GM18519 (cell line): ENCODE measurements around the gene POTEB2.
"Not testable (repeated sequence)": the region's sequence is repeated elsewhere in the genome, so short reads cannot be mapped to it uniquely, and the experiment has no call there.

Source experiments
- ATAC-seq: cut with Tn5 transposase; IDR thresholded peaks from one replicate; pipeline ENCODE4 v1.9.1; 2021; ENCODE audit warnings: mild to moderate bottlenecking, moderate library complexity; ENCODE audit not compliant: unreplicated experiment, low FRiP score

The POTEB2 gene

DNA sequence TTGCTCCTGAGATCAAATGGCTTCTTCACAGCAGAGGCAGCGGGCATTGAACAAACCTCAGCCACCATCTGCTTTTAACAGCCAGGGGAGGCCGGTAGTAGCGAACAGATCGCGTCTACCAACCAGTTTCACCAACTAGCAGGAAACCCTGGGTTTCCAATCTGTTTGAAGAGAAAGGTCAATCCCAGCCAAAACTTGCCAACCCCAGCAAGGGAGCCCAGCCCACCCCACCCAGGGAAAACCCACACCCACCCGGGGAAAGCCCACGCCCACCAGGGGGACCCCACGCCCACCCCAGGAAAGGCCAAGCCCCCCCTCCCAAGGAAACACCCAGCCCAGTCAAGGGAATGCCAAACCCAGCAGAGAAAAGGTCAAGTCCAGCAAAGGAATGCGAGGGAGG, at the start of gene POTEB2:
Gene POTEB2 (minus strand): TSS at position 101 of the 400 bp plus-strand sequence. CDS start 33 bp downstream, at position 68.
- ATAC-seq, result not testable (repeated sequence)

DNA sequence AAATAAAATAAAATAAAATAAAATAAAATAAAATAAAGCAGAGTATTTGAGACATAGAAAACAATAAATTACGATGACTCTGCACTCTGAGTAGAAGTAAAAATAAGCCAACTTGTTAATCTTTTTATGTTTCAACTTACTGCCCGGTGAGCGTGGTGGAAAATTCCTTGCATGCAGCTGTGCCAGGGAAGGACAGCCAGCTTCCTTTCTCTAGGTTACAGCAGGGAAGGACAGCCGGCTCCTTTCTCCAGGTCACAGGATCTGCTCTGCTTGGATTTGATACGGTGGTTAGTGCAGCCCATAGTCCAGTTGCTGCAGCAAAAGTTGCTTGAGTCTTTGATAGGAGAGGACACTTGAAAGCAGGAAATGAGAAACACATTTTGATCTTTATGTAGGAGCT, 13.8 kb upstream of the POTEB2 start:
- ATAC-seq, result not testable (repeated sequence)

DNA sequence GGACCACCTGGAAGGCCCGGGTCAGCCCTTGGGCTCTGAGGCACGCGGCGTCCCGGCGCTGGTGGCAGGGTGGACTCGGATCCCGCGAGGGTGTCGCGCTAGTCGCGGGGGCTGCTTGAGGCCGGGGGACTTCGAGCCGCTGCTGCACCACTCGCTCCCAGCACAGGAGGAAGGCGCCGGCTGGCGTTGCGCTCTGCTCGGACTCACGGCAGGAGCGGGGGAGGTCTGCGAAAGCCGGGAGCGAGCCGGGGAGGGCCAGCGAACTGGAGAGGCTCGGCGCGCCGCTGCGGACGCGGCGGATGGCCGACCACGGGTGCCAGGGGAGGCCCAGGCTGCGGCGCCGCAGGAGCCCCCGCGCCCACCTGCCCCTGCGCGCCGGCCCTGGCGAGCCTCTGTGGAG, 12.3 kb upstream of the POTEB2 start:
- not testable (repeated sequence) for ATAC-seq

DNA sequence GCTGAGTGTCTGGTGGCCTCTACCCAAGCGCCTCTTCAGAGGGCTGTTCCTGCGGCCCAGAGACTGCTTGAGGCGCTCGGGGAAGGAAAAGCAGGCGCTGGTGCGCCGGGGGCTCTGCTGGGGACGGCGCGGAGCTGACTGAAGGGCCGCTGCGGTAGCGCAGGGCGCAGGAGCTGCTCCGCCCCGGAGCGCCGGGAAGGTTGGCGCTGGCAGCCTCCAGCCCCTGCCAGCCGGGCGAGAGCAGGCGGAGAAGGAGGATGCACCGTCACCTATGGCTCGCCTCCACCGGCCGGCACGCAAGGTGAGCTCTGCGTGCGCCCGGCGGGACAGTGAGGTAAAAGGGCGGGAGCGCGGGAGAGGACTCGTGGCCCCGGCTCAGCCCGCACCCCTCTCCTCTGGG, 11.7 kb upstream of the POTEB2 start:
- ATAC-seq, result not testable (repeated sequence)
